Neuronal stem cell (in vitro differentiated cells): Measurements from ENCODE around the gene RNF181.
A peak's percentile ranks its signal among the peaks of the same experiment; 100 is the strongest.
"Not testable (repeated sequence)": the region's sequence is repeated elsewhere in the genome, so short reads cannot be mapped to it uniquely, and the experiment has no call there.

ENCODE experiments used
- DNase-seq: peaks from one replicate; pipeline ENCODE4 v3.0.0-alpha.2; 2013; ENCODE audit warnings: low spot score
- H2AFZ ChIP-seq: one replicate; pipeline ENCODE4 v1.6.1; 2013; ENCODE audit warnings: mild to moderate bottlenecking, low read length, inconsistent platforms
- H2AK5ac ChIP-seq: 2 replicates; pipeline ENCODE4 v1.6.1; 2013; ENCODE audit warnings: low read depth, mild to moderate bottlenecking, inconsistent platforms, low read length, moderate library complexity, mixed read lengths
- H2BK120ac ChIP-seq: 2 replicates; pipeline ENCODE4 v1.6.1; 2013; ENCODE audit warnings: low read depth, mild to moderate bottlenecking, inconsistent platforms, low read length, moderate library complexity, mixed read lengths
- H2BK12ac ChIP-seq: one replicate; pipeline ENCODE4 v1.6.1; 2013; ENCODE audit warnings: low read length, inconsistent platforms
- H2BK15ac ChIP-seq: 2 replicates; pipeline ENCODE4 v1.6.1; 2013; ENCODE audit warnings: mild to moderate bottlenecking, low read length, inconsistent platforms, mixed read lengths
- H2BK5ac ChIP-seq: one replicate; pipeline ENCODE4 v1.6.1; 2013; ENCODE audit warnings: inconsistent platforms, mild to moderate bottlenecking, low read length, moderate library complexity
- H3K14ac ChIP-seq: one replicate; pipeline ENCODE4 v1.6.1; 2013; ENCODE audit warnings: low read length, inconsistent platforms
- H3K18ac ChIP-seq: 2 replicates; pipeline ENCODE4 v1.6.1; 2013; ENCODE audit warnings: low read length, inconsistent platforms
- H3K23ac ChIP-seq: 2 replicates; pipeline ENCODE4 v1.6.1; 2013; ENCODE audit warnings: low read depth, mild to moderate bottlenecking, mixed read lengths, low read length, inconsistent platforms; ENCODE audit not compliant: poor library complexity
- H3K27ac ChIP-seq: replicated peaks from 3 replicates; pipeline ENCODE4 v1.5.1; 2013; ENCODE audit warnings: low read length, inconsistent platforms
- H3K27me3 ChIP-seq, 3 experiments: 2 replicates each; pipeline ENCODE4 v1.6.1; 2013; ENCODE audit warnings: low read length in 3 of 3, mild to moderate bottlenecking in 2 of 3, inconsistent platforms in 1 of 3, low read depth in 1 of 3, mixed read lengths in 1 of 3, moderate library complexity in 1 of 3; ENCODE audit not compliant: control insufficient read depth in 3 of 3, insufficient read depth in 3 of 3
- H3K36me3 ChIP-seq, 2 donors: replicated peaks in 1 of 2; 2 replicates each; pipeline ENCODE4 v1.6.1; 2013; ENCODE audit warnings: low read length in 2 of 2; ENCODE audit not compliant: control insufficient read depth in 2 of 2, insufficient read depth in 2 of 2
- H3K4ac ChIP-seq: 2 replicates; pipeline ENCODE4 v1.6.1; 2013; ENCODE audit warnings: inconsistent platforms, mild to moderate bottlenecking, low read length, moderate library complexity
- H3K4me1 ChIP-seq, 2 donors: 1 replicate in 1 of 2; 2 replicates in 1 of 2; pipeline ENCODE4 v1.6.1; 2013; ENCODE audit warnings: low read length in 2 of 2, low read depth in 1 of 2; ENCODE audit not compliant: control insufficient read depth in 2 of 2, insufficient read depth in 1 of 2
- H3K4me2 ChIP-seq: one replicate; pipeline ENCODE4 v1.6.1; 2013; ENCODE audit warnings: mild to moderate bottlenecking, low read length, inconsistent platforms; ENCODE audit not compliant: insufficient read depth, poor library complexity, severe bottlenecking
- H3K4me3 ChIP-seq, 2 donors: 2 replicates each; pipeline ENCODE4 v1.5.1; 2013; ENCODE audit warnings: low read length in 2 of 2, mild to moderate bottlenecking in 2 of 2, inconsistent platforms in 1 of 2, moderate library complexity in 1 of 2
- H3K79me1 ChIP-seq: one replicate; pipeline ENCODE4 v1.6.1; 2013; ENCODE audit warnings: low read depth, mild to moderate bottlenecking, inconsistent platforms, low read length, moderate library complexity
- H3K9ac ChIP-seq: one replicate; pipeline ENCODE4 v1.6.1; 2013; ENCODE audit warnings: mild to moderate bottlenecking, low read depth, low read length, inconsistent platforms; ENCODE audit not compliant: poor library complexity
- H3K9me3 ChIP-seq, 2 donors: replicated peaks in 1 of 2; 2 replicates each; pipeline versions ENCODE3 to v1.6.1; 2013; ENCODE audit warnings: low read length in 2 of 2, mild to moderate bottlenecking in 2 of 2, inconsistent platforms in 1 of 2, low read depth in 1 of 2, mixed read lengths in 1 of 2, moderate library complexity in 1 of 2; ENCODE audit not compliant: control insufficient read depth in 2 of 2, insufficient read depth in 1 of 2
- H4K8ac ChIP-seq: one replicate; pipeline ENCODE4 v1.6.1; 2013; ENCODE audit warnings: low read depth, mild to moderate bottlenecking, inconsistent platforms, low read length, moderate library complexity
- H4K91ac ChIP-seq: one replicate; pipeline ENCODE4 v1.6.1; 2013; ENCODE audit warnings: low read length, low read depth, mild to moderate bottlenecking, inconsistent platforms; ENCODE audit not compliant: poor library complexity
- WGBS, 2 donors: extraction: QIAGEN DNeasy Blood & Tissue Kit; methylation state at CpG; one replicate each; pipeline ENCODE4 v1.1.7; 2013; ENCODE audit warnings: missing lambda C conversion rate in 2 of 2, mixed read lengths in 1 of 2; ENCODE audit not compliant: insufficient read length in 2 of 2, insufficient replicate concordance in 1 of 2; ENCODE audit errors: extremely low coverage in 2 of 2; 5-methylcytosine and 5-hydroxymethylcytosine counted together

The RNF181 gene

DNA sequence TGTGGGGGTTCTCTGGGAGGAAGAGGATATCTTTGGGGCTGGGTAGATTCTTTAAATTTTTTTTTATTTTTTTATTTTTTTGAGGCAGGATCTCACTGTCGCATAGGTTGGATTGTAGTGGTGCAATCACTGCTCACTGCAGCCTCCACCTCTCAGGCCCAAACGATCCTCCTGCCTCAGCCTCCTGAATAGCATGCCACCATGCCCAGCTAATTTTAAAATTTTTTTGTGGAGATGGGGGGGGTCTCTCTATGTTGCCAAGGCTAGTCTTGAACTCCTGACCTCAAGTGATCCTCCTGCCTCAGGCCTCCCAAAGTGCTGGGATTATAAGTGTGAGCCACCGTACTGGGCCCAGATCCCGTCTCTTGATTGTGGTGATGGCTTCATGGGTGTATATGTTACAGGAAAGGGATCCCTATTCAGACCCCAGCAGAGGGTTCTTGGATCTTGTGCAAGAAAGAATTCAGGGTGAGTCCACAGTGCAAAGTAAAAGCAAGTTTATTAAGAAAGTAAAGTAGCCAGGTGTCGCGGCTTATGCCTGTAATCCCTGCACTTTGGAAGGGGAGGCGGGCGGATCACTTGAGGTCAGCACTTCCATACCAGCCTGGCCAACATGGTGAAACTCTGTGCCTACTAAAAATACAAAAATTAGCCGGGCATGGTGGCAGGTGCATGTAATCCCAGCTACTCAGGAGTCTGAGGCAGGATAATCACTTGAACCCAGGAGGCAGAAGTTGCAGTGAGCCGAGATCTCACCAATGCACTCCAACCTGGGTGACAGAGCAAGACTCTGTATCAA lies 18.4 kb downstream of the RNF181 start:
- Histone ChIP-seq H3K36me3 (peaks cover 5 to 30% of the 10 kb centered on the region in 2 donors), H3K4ac (no peak overlapping the region), H2BK120ac (no peak overlapping the region), H3K14ac (no peak overlapping the region), H4K91ac (no peak overlapping the region), H2BK12ac (no peak overlapping the region), H2BK15ac (no peak overlapping the region), H3K27me3 (no peaks in the 10 kb centered on the region), H2AK5ac (no peak overlapping the region), H3K79me1 (peaks cover 11% of the 10 kb centered on the region), H2BK5ac (no peak overlapping the region), H3K23ac (no peak overlapping the region), H3K27ac (no peak overlapping the region), H3K4me2 (no peak overlapping the region), H4K8ac (no peak overlapping the region), H2AFZ (no peak overlapping the region), H3K9me3 (no peaks in the 10 kb centered on the region), H3K18ac (no peak overlapping the region), H3K4me1 (peaks cover 9 to 10% of the 10 kb centered on the region in 2 donors), H3K9ac (no peak overlapping the region), H3K4me3 (no peak overlapping the region)
- WGBS, 2 donors, result no CpG with 5 or more reads among the region's 10 CpGs
- DNase-seq, result no peak

DNA sequence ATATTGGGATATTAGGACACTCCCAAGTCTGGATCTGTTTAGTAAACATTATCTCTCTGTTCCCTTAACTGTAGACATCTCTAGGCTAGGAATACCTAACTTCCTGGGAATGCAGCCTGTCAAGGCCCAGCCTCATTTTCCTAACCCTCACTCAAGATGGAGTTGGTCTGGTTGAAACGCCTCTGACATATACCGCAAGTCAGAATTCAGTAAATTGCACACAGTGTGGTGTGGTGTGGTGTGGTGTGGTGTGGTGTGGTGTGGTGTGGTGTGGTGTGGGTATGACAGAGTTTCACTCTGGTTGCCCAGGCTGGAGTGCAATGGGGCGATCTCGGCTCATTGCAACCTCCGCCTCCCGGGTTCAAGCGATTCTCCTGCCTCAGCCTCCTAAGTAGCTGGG lies 19.2 kb downstream of the RNF181 start:
- DNase-seq, H2BK120ac ChIP-seq, H3K27ac ChIP-seq, H3K18ac ChIP-seq, H3K4me2 ChIP-seq, H3K4ac ChIP-seq, H4K91ac ChIP-seq, H2BK5ac ChIP-seq, H4K8ac ChIP-seq, H3K4me3 ChIP-seq, H2AK5ac ChIP-seq, H3K27me3 ChIP-seq, H2BK15ac ChIP-seq, H3K23ac ChIP-seq, H3K4me1 ChIP-seq, H2BK12ac ChIP-seq, H3K9ac ChIP-seq, H2AFZ ChIP-seq, H3K14ac ChIP-seq, H3K9me3 ChIP-seq: not testable (repeated sequence)
- Histone ChIP-seq H3K79me1 (peaks cover 11% of the 10 kb centered on the region), H3K36me3 (peaks cover 0 to 30% of the 10 kb centered on the region in 2 donors)
- no CpG with 5 or more reads among the region's 7 CpGs for WGBS, 2 donors

DNA sequence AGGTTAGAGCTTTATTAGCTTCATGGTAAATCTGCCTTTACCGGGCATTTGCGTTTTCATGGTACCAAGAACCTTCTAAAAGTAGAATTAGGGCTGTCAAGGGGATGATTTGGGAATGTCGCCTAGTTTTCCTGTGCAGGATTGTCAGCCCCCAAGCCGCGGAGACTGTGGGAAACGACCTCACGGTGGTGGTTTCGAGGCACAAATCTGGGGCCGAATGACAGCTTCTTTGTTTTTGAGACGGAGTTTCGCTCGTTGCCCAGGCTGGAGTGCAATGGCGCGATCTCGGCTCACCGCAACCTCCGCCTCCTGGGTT lies 19.8 kb downstream of the RNF181 start:
- no peak overlapping the region for H2BK15ac ChIP-seq
- no peak overlapping the region for H3K9ac ChIP-seq
- H3K4me1 ChIP-seq, result peaks cover 9 to 10% of the 10 kb centered on the region in 2 donors
- peaks cover 1 to 30% of the 10 kb centered on the region in 2 donors for H3K36me3 ChIP-seq
- no peak overlapping the region for H4K91ac ChIP-seq
- H3K4ac ChIP-seq, result no peak overlapping the region
- H3K79me1 ChIP-seq, result peaks cover 11% of the 10 kb centered on the region
- H2BK120ac ChIP-seq, result no peak overlapping the region
- no peak overlapping the region for H3K4me3 ChIP-seq
- no peak overlapping the region for H3K27ac ChIP-seq
- no peak overlapping the region for H2BK5ac ChIP-seq
- no peak overlapping the region for H2BK12ac ChIP-seq
- no CpG with 5 or more reads among the region's 17 CpGs for WGBS, 2 donors
- H3K14ac ChIP-seq, result no peak overlapping the region
- no peak overlapping the region for H4K8ac ChIP-seq
- no peak overlapping the region for H3K18ac ChIP-seq
- H2AFZ ChIP-seq, result peak overlapping the region; percentile 93
- H3K9me3 ChIP-seq, result no peaks in the 10 kb centered on the region
- no peak overlapping the region for H3K23ac ChIP-seq
- DNase-seq, result no peak
- no peaks in the 10 kb centered on the region for H3K27me3 ChIP-seq
- H2AK5ac ChIP-seq, result no peak overlapping the region
- H3K4me2 ChIP-seq, result no peak overlapping the region

DNA sequence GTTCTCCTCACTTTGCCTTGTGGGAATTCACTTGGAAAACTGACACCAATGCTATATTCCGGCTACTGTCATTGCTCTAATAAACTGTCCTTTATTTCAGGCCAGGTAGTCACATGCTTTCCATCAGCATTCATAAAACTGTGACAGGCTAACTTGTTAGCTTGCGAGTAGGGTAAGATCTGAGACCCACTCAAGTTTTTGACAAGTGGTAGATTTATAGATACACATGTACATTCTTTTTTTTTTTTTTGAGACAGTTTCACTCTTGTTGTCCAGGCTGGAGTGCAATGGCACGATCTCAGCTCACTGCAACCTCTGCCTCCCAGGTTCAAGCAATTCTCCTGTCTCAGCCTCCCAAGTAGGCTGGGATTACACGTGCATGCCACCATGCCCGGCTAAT lies 22.2 kb downstream of the RNF181 start:
- WGBS, 2 donors, result no CpG with 5 or more reads among the region's 5 CpGs
- H4K8ac ChIP-seq, H3K9me3 ChIP-seq, H3K4me1 ChIP-seq, H3K79me1 ChIP-seq, H3K4ac ChIP-seq, H2BK12ac ChIP-seq, H3K27me3 ChIP-seq, H4K91ac ChIP-seq, H2BK5ac ChIP-seq, H3K14ac ChIP-seq, H2AK5ac ChIP-seq, H3K23ac ChIP-seq, H3K9ac ChIP-seq, DNase-seq, H2BK15ac ChIP-seq, H2BK120ac ChIP-seq, H3K27ac ChIP-seq, H3K18ac ChIP-seq, H2AFZ ChIP-seq: not testable (repeated sequence)
- peak overlapping the region in 1 of 2 donors; percentile 95 for H3K4me3 ChIP-seq
- peaks cover 13 to 52% of the 10 kb centered on the region in 2 donors for H3K36me3 ChIP-seq
- H3K4me2 ChIP-seq, result peak overlapping the region; percentile 11
